GM21423 (cell line): Measurements from ENCODE around the gene ST8SIA5.

Source experiments
- ATAC-seq: cut with Tn5 transposase; IDR thresholded peaks from one replicate; pipeline ENCODE4 v1.9.1; 2021; ENCODE audit warnings: mild to moderate bottlenecking, moderate library complexity; ENCODE audit not compliant: unreplicated experiment

Gene ST8SIA5

DNA sequence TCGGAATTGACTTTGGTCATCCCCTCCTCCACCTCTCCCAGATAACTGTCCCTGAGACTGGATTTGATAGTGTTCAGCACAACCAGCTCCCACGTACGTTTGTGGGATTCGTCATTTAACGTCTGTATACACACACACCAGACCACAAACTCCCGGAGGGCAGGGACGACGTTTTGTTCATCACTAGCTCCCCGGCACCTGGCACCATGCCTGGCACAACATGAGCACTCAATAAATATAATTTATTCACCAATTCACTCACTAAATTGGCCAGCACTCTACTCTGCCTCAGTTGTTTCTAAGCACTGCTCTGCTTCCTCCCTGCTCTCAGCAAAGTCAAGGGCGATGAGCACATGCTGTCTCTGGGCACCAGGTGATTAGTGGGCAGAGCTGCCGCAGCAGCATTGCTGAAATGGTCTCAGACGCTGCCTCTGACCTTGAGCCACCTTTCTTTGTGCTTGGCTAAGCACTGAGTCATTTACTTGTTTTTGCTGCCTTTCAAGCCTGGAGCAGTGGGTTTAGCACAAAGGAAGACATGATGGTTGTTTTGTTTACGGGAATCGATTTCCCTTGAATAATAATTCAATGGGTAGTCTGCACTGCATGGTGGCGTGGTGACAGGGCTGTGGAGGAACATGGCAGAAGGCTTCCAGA lies 80.5 kb downstream of the ST8SIA5 start:
- ATAC-seq = no peak

DNA sequence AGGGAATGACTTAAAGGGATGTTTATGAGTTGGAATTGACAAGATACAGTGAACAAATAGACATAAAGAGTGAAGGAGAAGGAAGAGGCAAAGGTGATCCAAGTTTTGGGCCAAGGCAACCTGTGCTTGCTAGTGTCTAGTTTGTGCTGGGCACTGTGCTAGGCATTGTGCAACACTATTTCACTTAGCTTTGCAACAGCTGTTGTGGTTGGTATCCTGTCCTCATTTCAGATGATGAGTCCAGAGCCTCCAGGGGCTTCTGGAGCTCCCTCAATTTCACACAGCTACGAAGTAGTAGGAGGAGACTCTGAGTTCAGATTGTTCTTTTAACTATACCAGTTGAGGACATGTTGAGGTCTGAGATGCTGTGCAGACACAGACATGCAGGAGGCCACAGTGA lies 81.7 kb downstream of the ST8SIA5 start:
- ATAC-seq = no peak

DNA sequence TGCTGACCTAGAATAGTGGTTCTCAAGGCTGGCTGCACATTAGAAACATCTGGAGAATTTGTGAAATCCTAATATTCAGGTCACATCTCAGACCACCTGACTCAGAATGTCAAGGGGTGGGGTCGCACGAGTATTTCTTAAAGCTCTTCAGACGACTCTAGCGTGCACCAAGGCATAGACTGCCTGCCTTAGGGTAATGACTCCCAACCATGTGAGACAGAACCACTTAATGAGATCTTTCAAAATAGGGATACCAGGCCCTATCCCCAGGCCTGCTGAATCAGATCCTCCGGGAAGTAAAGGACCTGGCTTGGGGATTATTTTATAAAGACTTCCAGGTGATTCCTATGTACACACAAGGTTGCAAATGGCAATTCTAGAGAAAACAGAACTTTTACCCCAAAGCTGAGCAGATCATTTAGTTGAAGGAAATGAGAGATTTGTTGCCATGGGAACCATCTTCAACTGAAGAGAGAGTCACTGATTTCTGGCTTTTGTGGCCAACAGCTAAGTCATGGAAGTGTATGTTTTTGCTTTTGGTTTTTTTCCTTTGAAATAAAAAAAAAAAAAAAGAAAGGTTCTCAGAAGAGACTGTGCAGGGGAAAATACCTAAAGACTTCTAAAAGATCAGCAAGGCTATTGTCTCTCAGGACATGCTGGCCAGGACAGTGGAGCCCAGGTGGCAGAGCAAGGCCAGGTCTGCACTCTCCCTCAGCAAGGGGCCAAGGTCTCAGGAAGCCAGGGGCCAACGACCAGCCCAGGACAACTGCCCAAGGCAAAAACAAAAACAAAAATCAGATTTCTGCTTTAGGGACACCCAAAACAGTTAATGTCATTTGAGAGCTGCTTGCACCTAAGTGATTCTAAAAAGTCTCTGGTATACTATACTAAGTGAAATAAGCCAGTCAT lies 84.5 kb downstream of the ST8SIA5 start:
- ATAC-seq = no peak

DNA sequence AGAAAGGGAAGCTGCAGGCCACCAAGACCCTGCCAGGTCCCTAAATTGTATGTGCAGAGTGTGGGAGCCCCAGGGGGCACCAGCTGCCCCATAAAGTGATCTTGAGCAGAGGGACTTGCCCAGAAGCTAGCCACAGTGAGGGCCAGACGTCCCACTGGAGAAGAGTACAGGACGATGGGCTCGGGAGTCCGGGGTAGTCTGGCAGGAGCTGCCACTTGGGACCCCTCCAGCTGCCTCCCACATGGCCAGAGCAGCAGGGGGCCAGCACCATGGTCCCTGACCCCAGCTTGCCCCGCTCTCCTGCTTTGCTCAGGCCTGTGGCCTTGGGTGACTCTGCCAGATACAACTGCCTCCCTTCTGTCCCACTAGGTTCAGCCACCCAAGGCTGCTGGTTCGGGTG lies 88.2 kb downstream of the ST8SIA5 start:
- ATAC-seq = no peak

DNA sequence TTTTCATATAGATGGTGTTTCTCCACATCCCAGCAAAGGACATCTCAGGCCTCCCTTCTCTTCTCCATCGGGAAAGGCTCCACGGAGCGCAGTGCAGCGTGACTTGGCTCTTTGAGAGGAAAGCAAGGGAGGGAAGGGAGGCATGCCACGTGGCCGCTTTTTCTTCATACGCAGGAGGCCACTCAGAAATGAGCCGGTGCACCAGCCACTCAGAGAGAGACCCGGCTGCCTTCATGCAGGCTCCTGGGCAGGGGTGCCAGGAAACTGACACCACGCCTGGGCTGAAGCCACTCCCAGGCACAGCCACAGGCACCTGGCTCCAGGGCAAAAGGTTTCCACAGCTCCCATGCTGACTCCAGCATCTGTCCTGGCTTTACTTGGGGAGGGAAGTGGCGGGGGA lies 88.7 kb downstream of the ST8SIA5 start:
- no peak for ATAC-seq

DNA sequence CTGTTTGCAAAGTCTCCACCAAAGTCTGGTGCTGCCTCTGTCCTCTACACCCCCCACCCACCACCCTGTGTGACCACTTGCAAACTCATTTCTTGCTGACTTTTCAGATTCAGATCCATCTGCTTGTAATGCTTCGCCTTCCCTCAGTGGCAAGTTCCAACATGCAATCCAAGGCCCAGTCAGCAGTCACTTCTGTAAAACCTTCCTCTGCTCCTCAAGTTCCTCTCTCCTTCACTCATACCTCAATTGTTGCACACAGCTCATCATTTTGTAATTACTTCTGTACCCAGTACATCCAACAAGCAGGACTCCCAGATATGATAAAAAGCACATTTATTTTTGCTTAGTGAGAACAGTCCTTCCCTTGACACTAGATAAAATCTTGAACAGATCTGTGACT lies 93.3 kb downstream of the ST8SIA5 start:
- ATAC-seq = no peak

DNA sequence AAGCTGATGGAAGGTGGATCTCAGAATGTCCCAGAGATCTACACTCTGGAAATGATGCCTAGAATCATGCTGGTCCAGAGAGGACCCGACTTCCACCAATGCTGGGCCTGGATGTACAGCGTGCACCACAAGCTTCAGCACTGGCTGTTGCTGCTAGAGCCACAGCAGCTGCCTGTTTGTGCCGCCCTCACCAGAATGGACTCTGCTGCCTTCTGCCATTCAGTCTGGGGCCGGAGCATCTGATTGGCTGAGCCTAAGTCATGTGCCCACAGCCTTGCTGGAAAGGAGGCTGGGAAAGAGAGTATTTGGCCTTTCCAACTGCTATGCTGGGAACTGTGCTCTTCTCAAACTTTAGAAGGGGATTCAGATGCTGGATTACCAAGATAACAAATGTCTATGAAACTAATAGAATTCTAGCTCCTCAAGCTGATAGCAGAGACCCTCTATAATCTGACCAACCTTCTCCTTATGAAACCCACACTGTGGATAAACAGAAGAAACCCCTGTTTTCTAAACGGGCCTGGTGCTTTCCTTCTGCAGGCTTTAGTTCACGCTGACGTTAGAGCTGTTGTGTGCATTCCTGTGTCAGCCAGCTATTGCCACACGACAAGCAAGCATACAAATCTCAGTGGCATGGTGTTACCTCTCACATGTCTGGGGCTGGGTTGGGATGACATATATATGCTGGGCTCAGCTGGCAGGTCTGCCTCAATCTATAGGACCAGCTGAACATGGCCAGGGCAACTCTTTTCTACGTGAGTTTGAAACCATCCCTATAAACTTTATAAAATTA lies 95.7 kb downstream of the ST8SIA5 start:
- ATAC-seq = no peak

DNA sequence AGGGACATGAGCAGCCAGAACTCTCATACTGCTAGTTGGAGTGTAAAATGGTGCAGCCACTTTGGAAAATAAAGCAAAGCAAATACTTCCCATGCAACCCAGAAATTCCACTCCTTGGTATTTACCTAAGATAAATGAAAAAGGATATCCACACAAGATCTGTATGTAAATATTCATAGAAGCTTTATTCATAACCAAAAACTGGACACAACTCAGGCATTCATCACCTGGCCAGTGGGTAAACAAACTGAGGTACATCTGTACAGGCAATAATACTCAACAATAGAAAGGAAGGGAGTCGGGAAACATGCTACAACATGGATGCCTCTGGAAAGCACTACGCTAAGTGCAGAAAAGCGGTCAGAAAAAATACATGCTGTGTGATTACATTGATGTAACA lies 97.4 kb downstream of the ST8SIA5 start:
- no peak for ATAC-seq

DNA sequence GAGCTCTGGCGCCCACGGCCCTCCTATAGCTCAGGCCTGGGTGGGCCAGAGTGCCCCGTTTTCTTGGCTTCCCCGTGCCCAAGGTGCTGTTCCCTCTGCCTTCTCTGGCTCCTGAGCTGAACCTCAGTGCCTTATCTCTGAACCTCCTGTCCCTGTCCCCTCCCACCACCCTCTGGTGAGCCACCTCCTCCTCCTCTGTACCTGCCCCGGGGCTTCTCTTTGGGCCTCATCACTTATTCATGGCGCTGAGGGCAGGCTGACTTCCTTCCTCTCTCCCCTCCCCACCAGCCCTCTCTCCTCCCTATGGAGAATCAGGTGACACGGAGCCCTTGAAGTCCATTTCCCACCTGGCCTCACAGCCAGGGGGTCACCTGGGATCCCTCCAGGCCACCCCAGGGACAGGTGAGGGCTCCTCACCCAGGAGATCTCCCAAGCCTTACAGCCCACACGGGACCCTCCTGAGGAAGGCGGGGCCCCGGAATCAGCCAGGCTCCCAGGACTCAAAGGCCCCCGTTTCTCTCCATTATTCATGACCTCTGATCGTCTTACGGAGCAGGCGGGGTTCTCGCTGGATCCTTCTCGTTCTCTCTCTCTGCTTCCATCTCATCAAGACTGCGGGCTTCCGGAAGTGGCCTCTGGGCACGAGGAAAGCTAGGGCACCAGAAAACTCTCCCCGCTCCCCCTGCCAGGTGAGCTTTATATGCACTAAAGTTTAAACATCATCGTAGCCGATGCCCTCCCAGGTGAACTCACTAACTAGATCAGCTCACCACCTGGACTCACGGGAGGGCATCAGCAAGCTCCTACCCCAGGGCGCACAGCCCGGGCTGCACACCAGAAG lies 99.5 kb downstream of the ST8SIA5 start, which contains the start of gene LOXHD1:
Gene LOXHD1 (minus strand): TSS at position 106 of the 841 bp plus-strand sequence. CDS start 187 bp downstream, outside the sequence.
- no peak for ATAC-seq

DNA sequence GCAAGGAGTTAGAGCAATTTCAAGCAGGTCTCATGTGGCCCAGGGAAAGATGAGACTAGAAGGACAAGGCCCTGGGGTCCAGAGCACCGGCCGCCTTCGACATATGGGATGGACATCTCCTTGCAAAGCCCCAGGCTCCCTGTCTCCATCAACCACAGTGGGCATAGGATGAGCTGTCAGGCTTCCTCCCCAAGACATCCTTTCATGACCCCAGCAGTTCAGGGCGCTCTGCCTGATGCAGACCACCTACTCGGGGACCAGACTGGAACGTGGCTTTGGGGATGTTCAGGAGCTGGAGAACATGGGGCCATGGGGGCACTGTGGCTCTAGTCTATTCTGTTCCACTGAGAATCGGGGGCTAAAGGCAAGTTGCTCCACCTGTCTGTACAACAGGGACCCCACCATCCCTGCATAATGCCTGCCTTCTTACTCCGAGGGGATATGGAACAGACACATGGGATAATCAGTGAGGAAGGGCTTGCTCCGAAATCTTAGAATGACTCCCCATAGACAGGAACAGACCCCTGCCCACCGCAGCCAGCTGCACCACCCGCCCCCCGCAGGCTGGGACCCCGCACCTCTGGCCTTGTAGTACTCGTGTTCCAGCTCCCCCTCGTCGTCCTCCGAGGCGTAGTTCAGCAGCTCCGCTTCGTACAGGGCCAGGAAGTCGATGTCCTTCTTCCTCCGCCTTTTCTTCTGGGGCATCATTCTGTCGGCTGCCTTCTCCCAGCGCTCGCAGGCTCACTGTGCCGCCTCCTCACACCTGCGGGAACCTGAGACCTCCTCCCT lies 100.3 kb downstream of the ST8SIA5 start:
- ATAC-seq = no peak

DNA sequence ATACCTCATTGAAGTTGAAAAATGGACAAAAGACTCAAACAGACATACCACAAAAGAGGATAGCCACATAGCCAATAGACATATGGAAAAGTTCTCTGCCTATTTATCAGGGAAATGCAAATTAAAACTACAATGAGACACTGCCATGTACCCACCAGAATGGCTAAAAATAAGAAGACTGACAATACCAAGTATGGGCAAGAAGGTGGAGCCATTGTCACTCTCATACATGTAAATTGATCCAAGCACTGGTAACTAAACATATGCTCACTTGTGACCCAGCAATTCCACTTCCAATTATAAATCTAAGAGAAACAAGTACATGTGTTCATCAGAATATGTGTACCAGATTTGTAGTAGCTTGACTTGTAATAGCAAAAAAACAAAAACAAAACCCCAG lies 104.5 kb downstream of the ST8SIA5 start:
- no peak for ATAC-seq

DNA sequence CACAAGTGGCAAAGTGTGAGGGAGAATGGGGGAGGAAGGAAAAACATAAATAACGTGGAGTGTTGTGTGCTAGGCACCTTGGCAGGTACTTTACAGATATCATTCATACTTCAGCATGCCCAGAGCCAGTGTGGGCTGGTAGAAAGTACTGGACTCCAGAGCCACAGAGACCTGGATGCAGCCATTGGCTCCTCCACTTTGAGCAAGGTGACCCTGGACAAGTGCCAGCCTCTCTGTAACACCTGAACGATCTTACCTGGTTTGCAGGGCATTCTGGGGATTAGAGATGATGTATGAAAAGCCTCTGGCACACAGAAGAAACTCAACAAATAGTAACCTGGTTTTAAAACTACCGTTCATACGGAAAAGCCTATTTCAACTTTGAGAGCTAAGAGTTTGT lies 106.2 kb downstream of the ST8SIA5 start:
- ATAC-seq = no peak

DNA sequence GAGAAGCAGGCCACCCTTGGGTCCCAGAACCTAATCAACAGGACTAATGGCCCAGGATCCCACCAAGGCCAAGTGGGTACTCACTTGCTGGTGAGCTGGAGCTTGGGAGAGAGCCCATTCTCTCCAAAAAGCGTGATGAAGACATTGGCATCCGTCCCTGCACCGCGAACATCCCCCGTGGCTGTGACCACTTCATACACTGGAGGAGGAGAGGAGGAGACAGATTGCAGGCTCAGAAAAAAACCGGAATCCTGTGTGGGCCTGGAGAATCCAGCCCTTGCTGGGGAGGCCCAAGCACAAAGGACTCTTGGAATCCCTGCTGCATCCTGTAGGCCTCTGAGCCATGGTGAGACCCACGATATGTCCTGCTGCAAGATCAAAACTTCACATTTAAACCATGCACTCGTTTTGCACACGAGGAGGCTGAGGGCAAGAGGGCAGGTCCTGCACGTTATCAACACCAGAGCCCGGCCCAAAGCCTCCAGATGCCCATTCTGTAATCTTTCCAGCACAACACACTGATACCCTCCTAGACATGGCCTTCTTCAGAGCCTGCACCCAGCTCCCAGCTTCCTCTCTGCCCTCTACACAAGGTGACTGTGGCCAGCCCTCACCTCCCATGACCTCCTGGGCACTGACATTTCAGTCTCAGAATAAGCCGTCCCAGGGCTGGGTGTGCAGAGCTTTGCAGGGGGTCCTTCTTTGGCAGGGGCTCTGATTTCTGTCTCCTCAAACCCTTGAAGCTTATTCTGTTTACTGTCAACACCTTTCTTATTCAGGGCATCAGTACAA lies 107.6 kb downstream of the ST8SIA5 start:
- no peak for ATAC-seq

DNA sequence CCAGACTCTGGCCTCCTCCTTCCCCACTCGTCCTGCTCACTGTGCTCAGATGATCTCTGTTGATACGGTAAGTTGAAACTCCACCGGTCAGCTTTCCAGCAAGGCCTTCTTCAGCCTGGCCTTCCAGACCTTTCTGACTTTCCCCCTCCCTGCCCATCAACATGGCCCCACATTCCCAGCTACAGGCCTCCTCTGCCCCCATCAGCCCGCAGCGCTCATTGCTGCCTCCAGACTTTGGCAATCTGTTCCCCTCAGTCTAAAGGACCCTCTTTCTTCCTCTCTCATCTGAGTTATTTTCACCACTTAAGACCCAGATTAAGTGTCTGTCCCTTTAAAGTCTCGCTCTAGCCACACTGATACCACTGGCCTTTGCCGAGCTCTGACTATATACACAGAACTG lies 110.4 kb downstream of the ST8SIA5 start:
- no peak for ATAC-seq

DNA sequence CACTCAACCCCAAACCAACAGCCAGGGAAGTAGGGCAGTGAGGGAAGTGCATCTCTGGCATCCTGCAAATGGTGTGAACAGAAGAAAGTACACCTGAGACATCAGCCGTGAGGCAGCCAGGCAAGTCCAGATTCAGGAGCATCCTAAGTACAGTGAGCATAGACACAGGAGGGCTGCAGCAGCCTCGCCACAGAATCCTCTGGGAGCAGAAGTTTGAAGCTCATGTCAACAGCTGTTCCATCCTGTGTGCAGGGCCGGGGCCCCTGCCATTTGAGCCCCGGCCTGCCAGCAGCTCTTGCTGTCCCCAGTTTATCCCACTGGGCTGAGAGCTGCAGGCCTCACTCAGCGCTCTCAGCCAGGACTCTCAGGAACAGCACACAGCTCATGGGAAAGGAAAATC lies 114.3 kb downstream of the ST8SIA5 start:
- ATAC-seq = no peak

DNA sequence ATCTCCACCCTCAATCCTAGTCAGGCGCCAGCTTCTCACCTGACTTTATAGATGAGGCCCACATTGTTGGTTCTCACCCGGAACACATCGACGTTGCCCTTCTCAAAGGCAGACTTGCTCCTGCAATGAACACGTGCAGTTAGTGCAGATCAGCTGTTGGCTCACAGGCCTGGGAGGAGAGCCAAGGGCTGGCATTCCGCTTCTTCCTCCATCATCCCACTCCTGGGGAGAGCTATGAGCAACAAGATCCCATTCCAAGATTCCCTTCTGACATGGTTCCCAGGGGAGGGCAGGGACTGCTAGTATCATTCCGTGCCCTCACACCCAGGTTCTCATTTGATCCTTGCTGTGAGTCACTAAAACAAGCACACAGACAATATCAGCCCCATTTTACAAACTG lies 114.9 kb downstream of the ST8SIA5 start:
- no peak for ATAC-seq

DNA sequence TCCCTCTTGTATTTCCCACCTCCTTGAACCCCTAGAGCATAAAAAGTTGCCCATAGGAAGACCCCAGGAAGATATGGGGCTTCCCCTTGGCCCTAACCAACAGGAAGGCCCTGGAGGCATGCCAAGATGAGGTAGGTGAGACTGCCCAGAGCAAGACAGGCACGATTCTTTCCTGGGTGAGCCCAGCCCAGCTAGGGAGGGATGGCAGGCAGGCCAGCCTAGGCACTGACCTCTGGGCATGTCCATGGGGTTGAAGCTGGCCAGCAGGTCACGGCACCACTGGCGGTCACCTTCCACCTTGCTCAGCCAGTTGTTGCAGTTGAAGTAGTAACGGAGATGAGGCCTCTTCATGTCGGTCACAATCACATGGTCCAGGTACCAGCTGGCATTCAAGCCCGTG lies 117.5 kb downstream of the ST8SIA5 start:
- ATAC-seq = no peak

DNA sequence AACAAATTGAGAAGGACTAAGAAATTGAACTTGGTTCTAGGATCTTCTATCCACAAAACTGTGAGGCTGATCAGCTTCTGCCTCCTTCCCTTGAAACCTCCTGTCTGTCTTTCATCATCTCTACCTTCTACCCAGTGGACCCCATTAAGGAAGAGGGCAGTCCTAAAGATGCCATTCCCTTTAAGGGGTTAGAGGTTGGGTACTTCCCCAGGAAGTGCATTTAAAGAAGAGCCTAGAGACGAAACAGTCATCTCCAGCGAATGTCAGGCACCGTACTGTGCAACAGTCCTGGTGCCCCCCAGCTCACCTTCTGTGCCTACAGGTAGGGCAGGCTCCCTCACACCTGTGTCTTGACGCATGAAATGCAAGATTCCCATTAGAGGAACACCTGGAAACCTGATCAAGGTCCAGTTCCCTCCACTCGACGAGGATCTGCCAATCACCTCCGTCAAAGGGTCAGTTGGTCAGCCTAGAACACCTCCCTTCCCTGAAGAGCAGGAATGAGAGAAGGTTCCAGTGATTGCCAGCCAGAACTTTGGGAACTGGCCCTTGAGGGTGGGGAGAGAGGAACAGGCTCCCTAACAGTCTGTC lies 120.7 kb downstream of the ST8SIA5 start:
- no peak for ATAC-seq
